Measurements from ENCODE around the gene HPCA.

Gene HPCA

GRCh38 chr1:32871364-32872191, 14.7 kb upstream of the HPCA start:
- peak; percentile 55 for DNase-seq

GRCh38 chr1:32872192-32872460, 14.2 kb upstream of the HPCA start:
- peak; percentile 52 for DNase-seq

GRCh38 chr1:32873484-32873883, 12.8 kb upstream of the HPCA start:
- no peak for DNase-seq

- DNase-seq = no peak
Observed at GRCh38 chr1:32874860-32875752, 11.2 kb upstream of the HPCA start.

- DNase-seq = peak; percentile 77
Observed at GRCh38 chr1:32876341-32877210, 9.7 kb upstream of the HPCA start.

- DNase-seq = peak; percentile 6
Observed at GRCh38 chr1:32877211-32878110, 8.8 kb upstream of the HPCA start.

GRCh38 chr1:32878183-32878582, 8.1 kb upstream of the HPCA start:
- DNase-seq = peak; percentile 31

- DNase-seq = peak; percentile 38
Observed at GRCh38 chr1:32878637-32879041, 7.7 kb upstream of the HPCA start.

GRCh38 chr1:32881291-32881690, 5.0 kb upstream of the HPCA start:
- DNase-seq = no peak

- DNase-seq = no peak
Observed at GRCh38 chr1:32881871-32882850, 4.1 kb upstream of the HPCA start.

- DNase-seq = no peak
Observed at GRCh38 chr1:32883338-32884031, 2.8 kb upstream of the HPCA start.

- no peak for DNase-seq
Observed at GRCh38 chr1:32884032-32884372, 2.3 kb upstream of the HPCA start.

- no peak for DNase-seq
Observed at GRCh38 chr1:32884726-32885125, 1.6 kb upstream of the HPCA start.

- DNase-seq = no peak
Observed at GRCh38 chr1:32885676-32886003, 651 bp upstream of the HPCA start.

GRCh38 chr1:32886828-32887414, 630 bp downstream of the HPCA start:
- no peak for DNase-seq

GRCh38 chr1:32887623-32888022, 1.3 kb downstream of the HPCA start:
- no peak for DNase-seq

- peak; percentile 0 for DNase-seq
Observed at GRCh38 chr1:32888134-32888533, 1.8 kb downstream of the HPCA start.

GRCh38 chr1:32888677-32889420, 2.6 kb downstream of the HPCA start:
- peak; percentile 1 for DNase-seq

GRCh38 chr1:32889731-32890278, 3.5 kb downstream of the HPCA start:
- DNase-seq = no peak
